Ectodermal cell (in vitro differentiated cells): Measurements from ENCODE around the gene SNRPD1.
"Not testable (repeated sequence)": the region's sequence is repeated elsewhere in the genome, so short reads cannot be mapped to it uniquely, and the experiment has no call there.

Experiments
- H3K27ac ChIP-seq: 2 replicates; pipeline ENCODE4 v1.7.0; 2013; ENCODE audit warnings: mild to moderate bottlenecking, low read depth, low read length; ENCODE audit not compliant: insufficient read depth, poor library complexity, severe bottlenecking
- H3K27me3 ChIP-seq: 2 replicates; pipeline ENCODE4 v1.7.0; 2013; ENCODE audit warnings: mild to moderate bottlenecking, low read length; ENCODE audit not compliant: insufficient read depth, control insufficient read depth, poor library complexity, severe bottlenecking
- H3K36me3 ChIP-seq: one replicate; pipeline ENCODE4 v1.7.0; 2013; ENCODE audit warnings: low read length; ENCODE audit not compliant: control insufficient read depth, insufficient read depth
- H3K4me1 ChIP-seq: one replicate; pipeline ENCODE4 v1.7.0; 2013; ENCODE audit warnings: low read length; ENCODE audit not compliant: control insufficient read depth, insufficient read depth
- H3K4me3 ChIP-seq: 2 replicates; pipeline ENCODE4 v1.7.0; 2013; ENCODE audit warnings: low read depth, low read length, control low read depth; ENCODE audit not compliant: insufficient read depth
- H3K9me3 ChIP-seq: 2 replicates; pipeline ENCODE4 v1.7.0; 2013; ENCODE audit warnings: mild to moderate bottlenecking, low read length, moderate library complexity; ENCODE audit not compliant: control insufficient read depth
- WGBS, 2 experiments: methylation state at CpG; one replicate each; pipeline ENCODE4 v1.1.7; 2013; ENCODE audit warnings: missing lambda C conversion rate in 2 of 2; 5-methylcytosine and 5-hydroxymethylcytosine counted together

The SNRPD1 gene

GRCh38 chr18:21636769-21637168, 24.7 kb downstream of the SNRPD1 start:
- Histone ChIP-seq H3K4me1 (no peaks in the 10 kb centered on the region), H3K4me3 (no peak overlapping the region), H3K36me3 (no peaks in the 10 kb centered on the region), H3K9me3 (no peaks in the 10 kb centered on the region), H3K27me3 (no peaks in the 10 kb centered on the region), H3K27ac (no peak overlapping the region)
- WGBS, 2 experiments, result 93 to 96% methylated on average over 13 of the region's 13 CpGs

DNA sequence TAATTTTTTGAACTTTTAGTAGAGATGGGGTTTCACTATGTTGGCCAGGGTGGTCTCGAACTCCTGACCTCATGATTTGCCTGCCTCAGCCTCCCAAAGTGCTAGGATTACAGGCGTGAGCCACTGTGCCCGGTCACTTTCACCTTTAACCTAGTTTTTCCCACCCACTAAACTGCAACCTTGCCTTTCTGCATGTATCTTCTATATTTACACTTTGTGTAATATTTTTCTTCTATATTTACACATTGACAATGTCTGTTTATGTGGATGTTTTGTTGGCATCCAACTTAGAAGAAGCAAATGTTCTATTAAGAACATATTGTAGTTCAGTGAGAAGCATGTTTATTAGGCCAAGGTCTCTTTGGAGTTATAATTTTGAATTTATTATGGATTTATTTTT, 26.7 kb downstream of the SNRPD1 start:
- WGBS, 2 experiments, result 89 to 95% methylated on average over 3 of the region's 3 CpGs
- H3K36me3 ChIP-seq, result no peaks in the 10 kb centered on the region
- H3K9me3 ChIP-seq, result no peaks in the 10 kb centered on the region
- H3K27me3 ChIP-seq, result no peaks in the 10 kb centered on the region
- no peak overlapping the region for H3K4me3 ChIP-seq
- no peak overlapping the region for H3K27ac ChIP-seq
- no peaks in the 10 kb centered on the region for H3K4me1 ChIP-seq

DNA sequence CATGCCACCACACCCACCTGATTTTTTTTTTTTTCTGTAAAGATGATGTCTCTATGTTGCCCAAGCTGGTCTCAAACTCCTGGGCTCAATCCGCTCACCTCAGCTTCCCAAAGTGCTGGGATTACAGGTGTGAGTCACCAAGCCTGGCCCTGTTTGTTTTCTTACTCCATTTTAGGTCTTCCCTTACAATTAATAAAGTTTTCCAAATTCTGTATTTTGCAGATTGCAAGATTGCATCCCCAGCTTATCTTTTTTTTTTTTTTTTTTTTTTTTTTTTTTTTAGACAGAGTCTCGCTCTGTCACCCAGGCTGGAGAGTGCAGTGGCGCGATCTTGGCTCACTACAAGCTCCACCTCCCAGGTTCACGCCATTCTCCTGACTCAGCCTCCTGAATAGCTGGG, 28.3 kb downstream of the SNRPD1 start:
- H3K36me3 ChIP-seq, H3K27me3 ChIP-seq, H3K4me3 ChIP-seq, H3K27ac ChIP-seq, H3K4me1 ChIP-seq, H3K9me3 ChIP-seq: not testable (repeated sequence)
- WGBS, 2 experiments, result 97 to 99% methylated on average over 5 of the region's 5 CpGs

DNA sequence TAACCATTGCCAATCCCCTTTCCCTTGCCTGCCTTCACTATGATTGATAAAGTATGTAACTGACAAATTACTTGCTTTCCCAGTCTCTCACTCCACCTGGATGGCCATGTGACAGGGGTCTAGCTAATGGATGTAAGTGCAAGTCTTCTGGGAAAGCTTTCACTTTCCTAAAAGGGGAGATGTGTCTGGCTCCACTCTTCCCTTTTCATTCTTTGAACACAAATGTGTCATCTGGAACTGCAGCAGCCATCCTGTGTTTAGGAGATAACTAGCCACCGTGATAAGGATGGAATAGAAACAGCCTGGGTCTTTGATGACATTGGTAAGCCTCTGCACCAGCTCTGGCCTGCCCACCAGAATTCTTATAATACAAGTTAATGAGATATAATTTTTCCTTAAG, 38.2 kb downstream of the SNRPD1 start:
- Histone ChIP-seq H3K27ac (no peak overlapping the region), H3K4me3 (no peak overlapping the region), H3K36me3 (no peaks in the 10 kb centered on the region), H3K4me1 (no peaks in the 10 kb centered on the region), H3K27me3 (no peaks in the 10 kb centered on the region), H3K9me3 (no peaks in the 10 kb centered on the region)
- 82 to 100% methylated on average over 1 of the region's 1 CpG for WGBS, 2 experiments

DNA sequence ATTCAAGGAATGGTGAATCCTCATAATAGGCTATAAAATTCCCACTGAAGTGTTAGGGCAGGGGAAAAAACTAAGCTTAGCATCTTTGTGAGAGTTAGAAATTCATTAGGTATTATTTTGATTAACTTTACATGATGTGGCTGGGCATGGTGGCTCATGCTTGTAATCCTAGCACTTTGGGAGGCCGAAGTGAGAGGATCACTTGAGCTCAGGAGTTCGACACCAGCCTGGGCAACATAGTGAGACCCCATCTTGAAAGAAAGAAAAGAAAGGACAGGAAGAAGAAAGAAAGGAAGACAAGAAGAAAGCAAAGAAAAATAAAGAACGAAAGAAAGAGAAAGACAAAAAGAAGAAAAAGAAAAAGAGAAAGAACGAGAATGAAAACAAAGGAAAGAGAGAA, 40.0 kb downstream of the SNRPD1 start:
- WGBS, 2 experiments, result 91 to 93% methylated on average over 4 of the region's 4 CpGs
- H3K27me3 ChIP-seq, result no peaks in the 10 kb centered on the region
- no peak overlapping the region for H3K27ac ChIP-seq
- H3K9me3 ChIP-seq, result no peaks in the 10 kb centered on the region
- no peaks in the 10 kb centered on the region for H3K4me1 ChIP-seq
- no peaks in the 10 kb centered on the region for H3K36me3 ChIP-seq
- H3K4me3 ChIP-seq, result no peak overlapping the region

- no peaks in the 10 kb centered on the region for H3K9me3 ChIP-seq
- H3K36me3 ChIP-seq, result no peaks in the 10 kb centered on the region
- no peak overlapping the region for H3K27ac ChIP-seq
- H3K4me3 ChIP-seq, result no peak overlapping the region
- no peaks in the 10 kb centered on the region for H3K4me1 ChIP-seq
- no peaks in the 10 kb centered on the region for H3K27me3 ChIP-seq
- 94 to 98% methylated on average over 3 of the region's 3 CpGs for WGBS, 2 experiments
These were observed 41.2 kb downstream of the SNRPD1 start for GRCh38 chr18:21653361-21653760.

- H3K9me3 ChIP-seq, result no peaks in the 10 kb centered on the region
- H3K36me3 ChIP-seq, result no peaks in the 10 kb centered on the region
- H3K4me1 ChIP-seq, result no peaks in the 10 kb centered on the region
- H3K27ac ChIP-seq, result no peak overlapping the region
- no peak overlapping the region for H3K4me3 ChIP-seq
- H3K27me3 ChIP-seq, result no peaks in the 10 kb centered on the region
These were observed 44.3 kb downstream of the SNRPD1 start for GRCh38 chr18:21656402-21656801.

DNA sequence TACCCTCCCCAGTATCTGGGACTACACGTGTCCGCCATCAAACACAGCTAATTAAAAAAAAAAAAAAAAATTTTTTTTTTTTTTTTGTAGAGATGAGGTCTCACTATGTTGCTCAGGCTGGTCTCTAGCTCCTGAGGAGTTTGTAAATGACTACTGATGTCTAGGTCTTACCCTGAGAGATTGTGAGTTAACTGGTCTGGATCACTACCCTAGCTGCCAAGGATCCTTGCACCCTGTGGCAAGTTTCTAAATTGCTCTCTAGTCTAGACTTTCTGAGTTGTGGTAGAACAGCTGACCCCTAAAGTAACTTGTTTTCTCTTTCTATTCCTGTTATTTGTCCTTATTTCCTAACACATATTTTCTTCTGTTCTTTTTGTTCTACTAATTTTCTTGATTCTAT, 48.0 kb downstream of the SNRPD1 start:
- Histone ChIP-seq H3K4me3 (no peak overlapping the region), H3K27me3 (no peaks in the 10 kb centered on the region), H3K4me1 (no peaks in the 10 kb centered on the region), H3K9me3 (no peaks in the 10 kb centered on the region), H3K36me3 (no peaks in the 10 kb centered on the region), H3K27ac (no peak overlapping the region)
- no CpG with 5 or more reads among the region's 2 CpGs for WGBS, 2 experiments

- Histone ChIP-seq H3K27ac (no peak overlapping the region), H3K27me3 (no peaks in the 10 kb centered on the region), H3K4me1 (no peaks in the 10 kb centered on the region), H3K9me3 (no peaks in the 10 kb centered on the region), H3K4me3 (no peak overlapping the region), H3K36me3 (no peaks in the 10 kb centered on the region)
- WGBS, 2 experiments, result 95 to 96% methylated on average over 9 of the region's 9 CpGs
These were observed 50.5 kb downstream of the SNRPD1 start for GRCh38 chr18:21662581-21662980.

GRCh38 chr18:21663578-21663977, 51.5 kb downstream of the SNRPD1 start:
- Histone ChIP-seq H3K4me3 (no peak overlapping the region), H3K27ac (no peak overlapping the region)
- 93 to 94% methylated on average over 7 of the region's 7 CpGs for WGBS, 2 experiments

DNA sequence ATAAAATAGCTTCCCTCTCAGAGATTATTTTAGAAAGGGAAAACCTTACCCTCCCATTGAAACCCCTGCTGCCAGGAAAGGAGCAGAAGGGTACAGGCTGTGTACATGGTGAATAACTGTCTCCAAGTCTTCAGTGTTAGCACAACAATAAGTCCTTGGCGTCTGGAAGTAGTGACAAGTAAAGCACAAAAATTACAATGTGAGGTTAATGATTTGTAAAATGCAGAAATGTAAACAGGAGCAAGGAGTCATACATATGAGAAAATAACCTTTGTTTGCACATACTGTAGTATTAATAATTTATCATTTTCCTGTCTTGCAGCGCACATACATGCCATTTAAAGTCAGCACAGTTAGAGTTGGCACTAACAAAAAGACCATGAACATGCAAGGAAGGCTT, 52.0 kb downstream of the SNRPD1 start:
- no peak overlapping the region for H3K27ac ChIP-seq
- H3K36me3 ChIP-seq, result no peaks in the 10 kb centered on the region
- no peak overlapping the region for H3K4me3 ChIP-seq
- WGBS, 2 experiments, result 98% methylated on average over 2 of the region's 2 CpGs
- H3K9me3 ChIP-seq, result no peaks in the 10 kb centered on the region
- H3K27me3 ChIP-seq, result no peaks in the 10 kb centered on the region
- H3K4me1 ChIP-seq, result no peaks in the 10 kb centered on the region

More at GRCh38 chr18:21663578-21663977, 51.5 kb downstream of the SNRPD1 start:
- Histone ChIP-seq H3K36me3 (no peaks in the 10 kb centered on the region), H3K4me1 (no peaks in the 10 kb centered on the region), H3K9me3 (no peaks in the 10 kb centered on the region), H3K27me3 (no peaks in the 10 kb centered on the region)
